Measurements from ENCODE around the gene JAM2.
A peak's percentile ranks its signal among the peaks of the same experiment; 100 is the strongest.
"Not testable (repeated sequence)": the region's sequence is repeated elsewhere in the genome, so short reads cannot be mapped to it uniquely, and the experiment has no call there.

The JAM2 gene

DNA sequence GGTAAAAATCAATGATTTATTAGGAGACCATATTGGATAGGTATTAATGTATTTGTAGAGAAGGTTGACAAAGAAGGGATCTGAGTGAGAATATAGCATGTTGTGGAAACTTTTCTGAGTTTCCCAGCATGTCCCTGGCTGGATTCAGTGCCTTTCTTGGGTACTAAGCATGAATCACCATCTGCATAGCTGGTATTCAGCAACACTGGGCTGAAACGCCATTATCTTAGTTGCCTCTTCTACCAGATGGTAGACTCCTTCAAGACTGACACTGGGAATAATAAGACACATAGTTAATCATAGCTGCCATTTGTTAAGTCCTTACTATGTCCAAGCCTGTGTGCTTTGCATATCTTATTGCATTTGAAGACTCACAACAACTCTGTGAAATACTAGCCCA lies 50.2 kb downstream of the JAM2 start:
- no peak overlapping the region for H3K4me3 ChIP-seq (ENCODE audit: low read depth, low read length)
- in situ Hi-C loops (cut with HindIII; ENCODE audit: low sequenced_read_pairs): no loop called here
- TF ChIP-seq, protein P1, sequence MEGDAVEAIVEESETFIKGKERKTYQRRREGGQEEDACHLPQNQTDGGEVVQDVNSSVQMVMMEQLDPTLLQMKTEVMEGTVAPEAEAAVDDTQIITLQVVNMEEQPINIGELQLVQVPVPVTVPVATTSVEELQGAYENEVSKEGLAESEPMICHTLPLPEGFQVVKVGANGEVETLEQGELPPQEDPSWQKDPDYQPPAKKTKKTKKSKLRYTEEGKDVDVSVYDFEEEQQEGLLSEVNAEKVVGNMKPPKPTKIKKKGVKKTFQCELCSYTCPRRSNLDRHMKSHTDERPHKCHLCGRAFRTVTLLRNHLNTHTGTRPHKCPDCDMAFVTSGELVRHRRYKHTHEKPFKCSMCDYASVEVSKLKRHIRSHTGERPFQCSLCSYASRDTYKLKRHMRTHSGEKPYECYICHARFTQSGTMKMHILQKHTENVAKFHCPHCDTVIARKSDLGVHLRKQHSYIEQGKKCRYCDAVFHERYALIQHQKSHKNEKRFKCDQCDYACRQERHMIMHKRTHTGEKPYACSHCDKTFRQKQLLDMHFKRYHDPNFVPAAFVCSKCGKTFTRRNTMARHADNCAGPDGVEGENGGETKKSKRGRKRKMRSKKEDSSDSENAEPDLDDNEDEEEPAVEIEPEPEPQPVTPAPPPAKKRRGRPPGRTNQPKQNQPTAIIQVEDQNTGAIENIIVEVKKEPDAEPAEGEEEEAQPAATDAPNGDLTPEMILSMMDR (IDR thresholded peaks at IDR 0.05; ENCODE audit: low read depth, low read length): no peak
- DNase-seq (ENCODE audit: low read depth, low spot score): no peak

DNA sequence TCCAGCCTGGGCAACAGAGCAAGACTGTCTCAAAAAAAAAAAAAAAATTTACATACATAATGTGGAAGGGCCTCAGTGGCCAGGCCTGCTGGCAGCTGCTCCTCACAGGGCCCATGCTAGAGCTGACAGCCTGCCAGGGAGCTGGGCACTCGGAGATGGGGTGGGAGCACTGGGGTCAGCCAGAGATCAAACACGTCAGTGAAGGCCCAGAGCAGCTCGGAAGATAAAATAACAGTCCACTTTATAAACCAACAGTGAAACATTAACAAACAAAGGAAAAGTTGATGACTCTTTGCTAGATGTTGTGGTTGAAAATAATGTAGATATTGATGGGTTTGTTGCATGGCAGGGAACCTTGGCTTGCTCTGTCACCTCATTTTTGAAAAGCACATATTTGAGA lies 52.9 kb downstream of the JAM2 start:
- in situ Hi-C loops (cut with HindIII; ENCODE audit: low sequenced_read_pairs): no loop called here
- TF ChIP-seq, protein P1 (IDR thresholded peaks at IDR 0.05; ENCODE audit: low read depth, low read length): no peak
- DNase-seq (ENCODE audit: low read depth, low spot score): no peak
- H3K4me3 ChIP-seq (ENCODE audit: low read depth, low read length): no peak overlapping the region

DNA sequence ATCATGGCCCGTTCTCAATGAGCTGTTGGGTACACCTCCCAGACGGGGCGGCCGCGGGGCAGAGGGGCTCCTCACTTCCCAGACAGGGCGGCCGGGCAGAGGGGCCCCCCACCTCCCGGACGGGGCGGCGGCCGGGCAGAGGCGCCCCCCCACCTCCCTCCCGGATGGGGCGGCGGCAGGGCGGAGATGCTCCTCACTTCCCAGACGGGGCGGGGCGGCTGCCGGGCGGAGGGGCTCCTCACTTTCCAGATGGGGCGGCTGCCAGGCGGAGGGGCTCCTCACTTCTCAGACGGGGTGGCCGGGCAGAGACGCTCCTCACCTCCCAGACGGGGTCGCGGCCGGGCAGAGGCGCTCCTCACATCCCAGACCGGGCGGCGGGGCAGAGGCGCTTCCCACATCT lies 56.4 kb downstream of the JAM2 start:
- in situ Hi-C loops (cut with HindIII; ENCODE audit: low sequenced_read_pairs); DNase-seq (ENCODE audit: low read depth, low spot score); H3K4me3 ChIP-seq (ENCODE audit: low read depth, low read length): not testable (repeated sequence)

DNA sequence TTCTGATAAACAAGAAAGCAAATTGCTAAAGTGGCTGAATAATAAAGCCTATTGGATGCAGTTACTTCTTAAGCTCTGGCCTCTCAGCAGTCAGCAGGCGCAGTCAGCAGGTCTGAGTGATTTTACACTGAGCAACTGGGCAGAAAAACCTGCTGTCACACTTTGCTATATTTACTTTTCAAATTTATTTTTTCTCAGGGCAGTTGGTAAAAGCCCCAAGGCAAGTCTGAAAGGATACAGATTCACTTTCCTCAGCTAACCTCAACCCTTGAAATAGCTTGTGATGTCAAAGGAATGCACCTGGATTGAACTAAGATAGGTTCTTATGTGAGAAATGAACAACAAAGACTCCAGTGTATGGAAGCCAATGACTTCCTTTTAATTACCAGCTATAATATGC lies 61.7 kb downstream of the JAM2 start:
- DNase-seq (ENCODE audit: low read depth, low spot score): no peak
- TF ChIP-seq, protein P1 (IDR thresholded peaks at IDR 0.05; ENCODE audit: low read depth, low read length): no peak
- no peak overlapping the region for H3K4me3 ChIP-seq (ENCODE audit: low read depth, low read length)
- in situ Hi-C loops (cut with HindIII; ENCODE audit: low sequenced_read_pairs): no loop called here

DNA sequence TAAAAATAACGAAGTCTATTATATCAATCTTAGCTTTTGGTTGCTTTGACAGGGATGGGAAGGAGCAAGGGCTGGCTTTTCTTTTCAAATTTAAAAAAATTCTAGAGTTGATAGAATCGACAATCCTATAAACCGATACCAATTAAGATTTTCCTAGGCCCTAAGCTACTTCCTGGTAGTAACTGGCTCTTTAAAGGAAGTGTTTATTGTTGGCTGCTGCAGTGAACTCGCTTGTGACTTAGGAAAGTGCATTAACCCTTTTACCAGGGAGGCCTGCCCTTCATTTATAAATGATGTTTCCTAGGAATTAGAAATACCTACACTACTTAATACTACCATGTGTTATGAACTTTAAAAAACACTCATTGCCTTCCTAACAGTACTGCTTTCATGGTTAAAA lies 62.5 kb downstream of the JAM2 start:
- in situ Hi-C loops (cut with HindIII; ENCODE audit: low sequenced_read_pairs): no loop called here
- TF ChIP-seq, protein P1 (IDR thresholded peaks at IDR 0.05; ENCODE audit: low read depth, low read length): no peak
- DNase-seq (ENCODE audit: low read depth, low spot score): no peak
- H3K4me3 ChIP-seq (ENCODE audit: low read depth, low read length): no peak overlapping the region

DNA sequence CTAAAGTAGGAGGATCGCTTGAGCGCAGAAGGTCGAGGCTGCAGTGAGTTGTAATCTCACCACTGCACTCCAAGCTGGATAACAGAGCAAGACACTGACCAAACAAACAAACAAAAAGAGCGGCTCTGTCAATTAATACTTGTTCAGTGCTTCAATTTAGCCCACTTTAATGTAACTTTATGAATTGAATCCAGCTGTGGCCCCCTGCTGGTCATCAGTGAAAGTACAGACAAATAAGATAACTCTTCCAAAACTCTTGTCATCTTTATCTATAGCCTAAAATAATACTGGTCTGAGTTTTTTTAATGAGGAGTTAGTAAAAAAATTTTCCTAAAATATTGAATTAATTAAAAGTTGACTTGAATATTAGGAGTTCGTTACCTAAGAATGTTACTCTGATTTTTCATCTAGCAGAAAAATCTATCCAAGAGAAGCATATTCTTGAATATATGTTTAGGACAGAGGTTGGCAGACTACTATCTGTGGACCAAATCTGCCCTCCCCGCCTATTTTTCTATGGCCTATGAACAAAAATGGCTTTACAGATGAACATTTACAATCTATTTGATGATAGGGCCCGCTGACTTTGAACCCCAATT lies 69.5 kb downstream of the JAM2 start:
- in situ Hi-C loops (cut with HindIII; ENCODE audit: low sequenced_read_pairs): no loop called here
- TF ChIP-seq, protein P1 (IDR thresholded peaks at IDR 0.05; ENCODE audit: low read depth, low read length): peak; percentile 74
- no peak overlapping the region for H3K4me3 ChIP-seq (ENCODE audit: low read depth, low read length)
- DNase-seq (ENCODE audit: low read depth, low spot score): peak; percentile 58

DNA sequence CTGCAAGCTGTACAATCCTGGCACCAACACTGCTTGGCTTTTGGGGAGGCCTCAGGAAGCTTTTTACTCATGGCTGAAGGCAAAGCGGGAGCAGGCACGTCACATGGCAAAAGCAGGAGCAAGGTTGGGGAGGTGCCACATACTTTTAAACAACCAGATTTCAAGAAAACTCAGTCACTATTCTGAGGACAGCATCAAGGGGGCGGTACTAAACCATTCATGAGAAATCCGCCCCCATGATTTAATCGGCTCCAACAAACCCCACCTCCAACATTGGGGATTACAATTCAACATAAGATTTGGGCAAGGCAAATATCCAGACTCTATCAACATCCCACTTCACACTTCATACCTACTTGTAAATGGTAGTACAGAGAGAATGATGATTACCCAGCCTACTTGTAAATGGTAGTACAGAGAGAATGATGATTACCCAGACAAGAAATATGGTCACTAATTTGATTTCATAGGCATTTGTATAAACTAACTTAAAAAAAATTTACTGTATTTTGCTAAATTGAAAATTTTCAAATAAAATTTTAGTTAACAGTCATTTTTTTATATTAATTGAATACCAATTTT lies 70.7 kb downstream of the JAM2 start:
- no peak for DNase-seq (ENCODE audit: low read depth, low spot score)
- in situ Hi-C loops (cut with HindIII; ENCODE audit: low sequenced_read_pairs): no loop called here
- TF ChIP-seq, protein P1 (IDR thresholded peaks at IDR 0.05; ENCODE audit: low read depth, low read length): no peak
- H3K4me3 ChIP-seq (ENCODE audit: low read depth, low read length): no peak overlapping the region

Data from astrocyte of the spinal cord (primary cell).